OCI-LY7 (cell line): ENCODE measurements around the gene KIZ. TPM values are rescaled to one million over a fixed set of nuclear protein-coding genes. Genes with fewer than 3 reads are reported as not detected.

Experiments used
- BruUV-seq: library from RNA; stranded (reverse); fragments of 400-500 nt; replicated peaks from 2 replicates; lab custom pipeline; 2021; lab: Mats Ljungman, UMichigan
- CTCF ChIA-PET: fragments of 300-600 bp; sonication (Branson Sonifier 250); formaldehyde crosslinking; loops from one replicate; lab custom pipeline; 2022; ENCODE audit warnings: antibody characterized with exemption; ENCODE audit not compliant: unreplicated experiment; lab: Charles Lee
- POLR2A ChIA-PET: fragments of 300-600 bp; sonication (Branson Sonifier 250); formaldehyde crosslinking; loops from one replicate; lab custom pipeline; 2022; ENCODE audit warnings: antibody characterized with exemption; lab: Charles Lee
- DNase-seq: peaks from one replicate; pipeline ENCODE4 v3.0.0-alpha.2; 2015; ENCODE audit warnings: low spot score
- H2AFZ ChIP-seq: fragments of 200-600 bp; sonication (generic), shearing (Covaris generic); 2 replicates; pipeline ENCODE4 v1.6.1; 2014; ENCODE audit warnings: mild to moderate bottlenecking, antibody characterized with exemption, low read length, moderate library complexity
- H3K27ac ChIP-seq: fragments of 200-600 bp; sonication (generic); 2 replicates; pipeline ENCODE4 v1.5.1; 2014; ENCODE audit warnings: mixed run types, low read depth, mild to moderate bottlenecking, moderate library complexity, low read length, inconsistent platforms; ENCODE audit not compliant: poor library complexity, severe bottlenecking
- H3K36me3 ChIP-seq: fragments of 200-600 bp; sonication (generic); 2 replicates; pipeline ENCODE4 v1.6.1; 2014; ENCODE audit warnings: mild to moderate bottlenecking, antibody characterized with exemption, low read length, moderate library complexity, mixed read lengths; ENCODE audit not compliant: insufficient read depth
- H3K4me1 ChIP-seq: fragments of 200-600 bp; sonication (generic); 2 replicates; pipeline ENCODE4 v1.5.1; 2014; ENCODE audit warnings: mild to moderate bottlenecking, low read length; ENCODE audit not compliant: insufficient read depth, poor library complexity, severe bottlenecking
- H3K4me2 ChIP-seq: fragments of 200-600 bp; sonication (generic); 2 replicates; pipeline ENCODE4 v1.6.1; 2014; ENCODE audit warnings: mild to moderate bottlenecking, low read length
- H3K4me3 ChIP-seq: fragments of 200-600 bp; sonication (generic); 2 replicates; pipeline ENCODE4 v1.5.1; 2014; ENCODE audit warnings: mild to moderate bottlenecking, low read depth, low read length; ENCODE audit not compliant: poor library complexity, severe bottlenecking
- H3K79me2 ChIP-seq: fragments of 200-600 bp; sonication (generic); 2 replicates; pipeline ENCODE4 v1.6.1; 2016; ENCODE audit warnings: low read depth, mild to moderate bottlenecking, low read length, moderate library complexity, mixed read lengths; ENCODE audit not compliant: insufficient read depth
- H3K9me2 ChIP-seq: fragments of 200-600 bp; sonication (generic); 2 replicates; pipeline ENCODE4 v1.6.1; 2016; ENCODE audit warnings: mild to moderate bottlenecking, low read length, mixed read lengths; ENCODE audit not compliant: insufficient read depth
- H3K9me3 ChIP-seq: fragments of 200-600 bp; sonication (generic); 2 replicates; pipeline ENCODE4 v1.6.1; 2014; ENCODE audit warnings: mild to moderate bottlenecking, mixed run types, low read length, mixed read lengths
- H4K20me1 ChIP-seq: fragments of 200-600 bp; sonication (generic); 2 replicates; pipeline ENCODE4 v1.6.1; 2014; ENCODE audit warnings: mild to moderate bottlenecking, antibody characterized with exemption, low read length, moderate library complexity, mixed read lengths; ENCODE audit not compliant: insufficient read depth
- EZH2phosphoT487 ChIP-seq: fragments of 200-600 bp; sonication (generic); IDR thresholded peaks from 2 replicates; pipeline ENCODE4 v1.6.1; 2018; ENCODE audit warnings: low read depth, borderline replicate concordance, mild to moderate bottlenecking, mixed run types, antibody characterized with exemption, low read length, moderate library complexity, mixed read lengths
- intact Hi-C: fragments of 100-400 bp; cut with micrococcal nuclease; formaldehyde crosslinking; loops from one replicate; pipeline ENCODE4 v1.10.0; 2022; ENCODE audit not compliant: unreplicated experiment
- total RNA-seq, 2 experiments: library from RNA; depleted of rRNA in 1 of 2; stranded (reverse); fragments of >200 nt in 1 of 2; shearing (Covaris generic) in 1 of 2; gene quantifications; 2 replicates each; pipeline ENCODE4 v1.2.3, GENCODE V29; 2014 to 2022
- TF ChIP-seq, protein P1 (sequence below): fragments of 200-600 bp; sonication (generic); conservative IDR thresholded peaks from 2 replicates; pipeline ENCODE4 v1.5.1; 2014; ENCODE audit warnings: mild to moderate bottlenecking, antibody characterized with exemption, low read length, moderate library complexity, mixed read lengths

KIZ gene
- total RNA-seq, 2 experiments from 2014 or later, result 16.0 to 23.7 TPM

DNA sequence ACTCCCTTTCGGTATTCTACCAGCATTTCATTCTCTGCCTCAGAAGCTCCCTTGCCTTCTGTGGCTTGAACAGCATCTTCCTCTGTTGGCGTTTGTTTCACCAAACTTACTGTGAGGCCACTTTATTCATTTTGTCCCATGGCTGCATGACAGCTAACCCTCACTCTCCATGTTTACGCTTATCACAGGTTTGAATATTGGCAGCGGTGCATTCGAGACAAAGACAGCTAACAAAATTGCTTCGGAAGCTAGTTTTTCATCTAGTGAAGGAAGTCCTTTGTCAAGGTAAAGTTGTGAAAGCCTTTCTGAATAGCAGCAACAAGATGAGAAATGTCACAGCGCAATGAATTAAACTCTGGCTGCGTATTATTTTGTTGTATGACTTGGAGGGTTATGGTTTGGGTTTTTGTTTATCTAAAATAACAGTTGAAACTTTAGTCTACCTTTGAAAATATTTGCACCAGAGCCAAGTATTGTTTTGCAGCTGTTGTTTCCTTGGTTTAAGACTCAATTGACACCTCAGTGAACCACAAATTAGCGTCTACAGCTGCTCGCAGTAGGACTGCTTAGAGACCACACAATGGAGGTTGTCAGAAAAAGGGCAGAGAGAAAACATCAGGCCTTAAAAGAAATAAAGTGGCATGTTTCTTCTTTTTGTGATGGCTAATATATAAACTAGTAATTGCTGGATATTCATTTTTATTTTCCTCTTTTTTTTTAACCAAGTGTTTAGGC, 106.8 kb downstream of the KIZ start:
- BruUV-seq, result no TSS peak
- H3K79me2 ChIP-seq, result no peaks in the 10 kb centered on the region
- H3K4me1 ChIP-seq, result peaks cover 9% of the 10 kb centered on the region
- ChIA-PET CTCF (no interaction called here), POLR2A (no interaction called here)
- no peak overlapping the region for H2AFZ ChIP-seq
- no peak overlapping the region for H3K27ac ChIP-seq
- no peaks in the 10 kb centered on the region for H3K9me2 ChIP-seq
- intact Hi-C loops, result loop anchor here (10.0 kb wide), 2 partner anchors 178 to 368 kb away; no protein-coding TSS in a partner anchor
- H4K20me1 ChIP-seq, result no peaks in the 10 kb centered on the region
- H3K9me3 ChIP-seq, result no peaks in the 10 kb centered on the region
- no peak overlapping the region for H3K4me2 ChIP-seq
- no peaks in the 10 kb centered on the region for H3K36me3 ChIP-seq
- no peak for DNase-seq
- TF ChIP-seq EZH2phosphoT487, result no peak
- TF ChIP-seq, protein P1, sequence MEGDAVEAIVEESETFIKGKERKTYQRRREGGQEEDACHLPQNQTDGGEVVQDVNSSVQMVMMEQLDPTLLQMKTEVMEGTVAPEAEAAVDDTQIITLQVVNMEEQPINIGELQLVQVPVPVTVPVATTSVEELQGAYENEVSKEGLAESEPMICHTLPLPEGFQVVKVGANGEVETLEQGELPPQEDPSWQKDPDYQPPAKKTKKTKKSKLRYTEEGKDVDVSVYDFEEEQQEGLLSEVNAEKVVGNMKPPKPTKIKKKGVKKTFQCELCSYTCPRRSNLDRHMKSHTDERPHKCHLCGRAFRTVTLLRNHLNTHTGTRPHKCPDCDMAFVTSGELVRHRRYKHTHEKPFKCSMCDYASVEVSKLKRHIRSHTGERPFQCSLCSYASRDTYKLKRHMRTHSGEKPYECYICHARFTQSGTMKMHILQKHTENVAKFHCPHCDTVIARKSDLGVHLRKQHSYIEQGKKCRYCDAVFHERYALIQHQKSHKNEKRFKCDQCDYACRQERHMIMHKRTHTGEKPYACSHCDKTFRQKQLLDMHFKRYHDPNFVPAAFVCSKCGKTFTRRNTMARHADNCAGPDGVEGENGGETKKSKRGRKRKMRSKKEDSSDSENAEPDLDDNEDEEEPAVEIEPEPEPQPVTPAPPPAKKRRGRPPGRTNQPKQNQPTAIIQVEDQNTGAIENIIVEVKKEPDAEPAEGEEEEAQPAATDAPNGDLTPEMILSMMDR, result no peak
- H3K4me3 ChIP-seq, result no peak overlapping the region

GRCh38 chr20:21234324-21234723, 108.4 kb downstream of the KIZ start:
- Histone ChIP-seq H3K79me2 (no peaks in the 10 kb centered on the region), H3K27ac (no peak overlapping the region), H3K9me3 (no peaks in the 10 kb centered on the region), H3K36me3 (no peaks in the 10 kb centered on the region), H3K9me2 (no peaks in the 10 kb centered on the region), H3K4me1 (no peaks in the 10 kb centered on the region), H3K4me2 (no peak overlapping the region), H2AFZ (no peak overlapping the region), H3K4me3 (no peak overlapping the region), H4K20me1 (no peaks in the 10 kb centered on the region)
- intact Hi-C loops, result loop anchor here (10.0 kb wide), 2 partner anchors 180 to 370 kb away; no protein-coding TSS in a partner anchor
- ChIA-PET POLR2A (interaction anchor here (0.6 to 0.7 kb wide), 4 partner anchors 46 to 338 kb away, joined by 3 to 5 read pairs (median 4); no protein-coding TSS in a partner anchor), CTCF (no interaction called here)
- TF ChIP-seq, protein P1, result no peak
- no peak for DNase-seq
- no TSS peak for BruUV-seq
